HL-60/S4 (cell line): Measurements from ENCODE around the gene ICOS.

Source experiments
- in situ Hi-C: fragments of 300-500 bp; cut with MboI; formaldehyde crosslinking; loops from 2 replicates; pipeline ENCODE4 v1.14.3; 2022; ENCODE audit warnings: low sequenced_read_pairs

ICOS gene

GRCh38 chr2:204005940-204006721, 69.6 kb downstream of the ICOS start:
- in situ Hi-C loops = no loop called here

- in situ Hi-C loops = no loop called here
These were observed 71.8 kb downstream of the ICOS start for GRCh38 chr2:204008352-204008751.

GRCh38 chr2:204010628-204011560, 74.3 kb downstream of the ICOS start:
- in situ Hi-C loops = no loop called here
